ENCODE measurements around the gene SLC2A13. TPM values are rescaled to one million over a fixed set of nuclear protein-coding genes. Genes with fewer than 3 reads are reported as not detected.
"Not testable (repeated sequence)": the region's sequence is repeated elsewhere in the genome, so short reads cannot be mapped to it uniquely, and the experiment has no call there.

SLC2A13 gene
- polyA plus RNA-seq, 3 donors, result 11.7 to 14.6 (median 13.2) TPM

- no peak for DNase-seq (ENCODE audit: extremely low read depth in 1 of 11, low read depth in 9 of 11, low spot score in 4 of 11)
Observed at GRCh38 chr12:39912211-39912980, 193.5 kb downstream of the SLC2A13 start.

GRCh38 chr12:39906237-39906636 lies 199.6 kb downstream of the SLC2A13 start:
- no peak for DNase-seq (ENCODE audit: extremely low read depth in 1 of 11, low read depth in 9 of 11, low spot score in 4 of 11)

GRCh38 chr12:39905152-39905551 lies 200.7 kb downstream of the SLC2A13 start:
- no peak for DNase-seq (ENCODE audit: extremely low read depth in 1 of 11, low read depth in 9 of 11, low spot score in 4 of 11)

- no peak for DNase-seq (ENCODE audit: extremely low read depth in 1 of 11, low read depth in 9 of 11, low spot score in 4 of 11)
Observed at GRCh38 chr12:39902821-39903220, 203.1 kb downstream of the SLC2A13 start.

- no peak for DNase-seq (ENCODE audit: extremely low read depth in 1 of 11, low read depth in 9 of 11, low spot score in 4 of 11)
Observed at GRCh38 chr12:39897315-39897714, 208.6 kb downstream of the SLC2A13 start.

GRCh38 chr12:39893388-39893787 lies 212.5 kb downstream of the SLC2A13 start:
- not testable (repeated sequence) for DNase-seq (ENCODE audit: extremely low read depth in 1 of 11, low read depth in 9 of 11, low spot score in 4 of 11)

- no peak for DNase-seq (ENCODE audit: extremely low read depth in 1 of 11, low read depth in 9 of 11, low spot score in 4 of 11)
Observed at GRCh38 chr12:39892146-39892545, 213.7 kb downstream of the SLC2A13 start.

GRCh38 chr12:39887856-39888255 lies 218.0 kb downstream of the SLC2A13 start:
- no peak for DNase-seq (ENCODE audit: extremely low read depth in 1 of 11, low read depth in 9 of 11, low spot score in 4 of 11)

GRCh38 chr12:39886106-39886505 lies 219.8 kb downstream of the SLC2A13 start:
- DNase-seq (ENCODE audit: extremely low read depth in 1 of 11, low read depth in 9 of 11, low spot score in 4 of 11), result no peak

GRCh38 chr12:39884616-39885125 lies 221.2 kb downstream of the SLC2A13 start:
- DNase-seq (ENCODE audit: extremely low read depth in 1 of 11, low read depth in 9 of 11, low spot score in 4 of 11), result no peak

GRCh38 chr12:39883411-39883810 lies 222.5 kb downstream of the SLC2A13 start:
- DNase-seq (ENCODE audit: extremely low read depth in 1 of 11, low read depth in 9 of 11, low spot score in 4 of 11), result no peak

GRCh38 chr12:39878753-39879152 lies 227.1 kb downstream of the SLC2A13 start:
- no peak for DNase-seq (ENCODE audit: extremely low read depth in 1 of 11, low read depth in 9 of 11, low spot score in 4 of 11)

- DNase-seq (ENCODE audit: extremely low read depth in 1 of 11, low read depth in 9 of 11, low spot score in 4 of 11), result no peak
Observed at GRCh38 chr12:39875721-39876120, 230.2 kb downstream of the SLC2A13 start.

- no peak for DNase-seq (ENCODE audit: extremely low read depth in 1 of 11, low read depth in 9 of 11, low spot score in 4 of 11)
Observed at GRCh38 chr12:39874785-39875184, 231.1 kb downstream of the SLC2A13 start.

- DNase-seq (ENCODE audit: extremely low read depth in 1 of 11, low read depth in 9 of 11, low spot score in 4 of 11), result no peak
Observed at GRCh38 chr12:39873065-39873464, 232.8 kb downstream of the SLC2A13 start.

- DNase-seq (ENCODE audit: extremely low read depth in 1 of 11, low read depth in 9 of 11, low spot score in 4 of 11), result no peak
Observed at GRCh38 chr12:39872425-39872824, 233.5 kb downstream of the SLC2A13 start.

- no peak for DNase-seq (ENCODE audit: extremely low read depth in 1 of 11, low read depth in 9 of 11, low spot score in 4 of 11)
Observed at GRCh38 chr12:39868328-39868725, 237.6 kb downstream of the SLC2A13 start.

GRCh38 chr12:39867631-39868327 lies 238.1 kb downstream of the SLC2A13 start:
- DNase-seq (ENCODE audit: extremely low read depth in 1 of 11, low read depth in 9 of 11, low spot score in 4 of 11), result no peak

- DNase-seq (ENCODE audit: extremely low read depth in 1 of 11, low read depth in 9 of 11, low spot score in 4 of 11), result no peak
Observed at GRCh38 chr12:39866135-39866534, 239.7 kb downstream of the SLC2A13 start.

- DNase-seq (ENCODE audit: extremely low read depth in 1 of 11, low read depth in 9 of 11, low spot score in 4 of 11), result no peak
Observed at GRCh38 chr12:39860695-39861094, 245.2 kb downstream of the SLC2A13 start.
